HUES48 (cell line): ENCODE results near the gene EBPL.
A peak's percentile ranks its signal among the peaks of the same experiment; 100 is the strongest.

Source experiments
- H3K27ac ChIP-seq: one replicate; pipeline ENCODE4 v1.7.0; 2013; ENCODE audit warnings: low read depth, low read length, inconsistent platforms
- H3K27me3 ChIP-seq: 2 replicates; pipeline ENCODE4 v1.6.1; 2013; ENCODE audit warnings: mild to moderate bottlenecking, low read length; ENCODE audit not compliant: control insufficient read depth, insufficient read depth
- H3K36me3 ChIP-seq: 2 replicates; pipeline ENCODE4 v1.6.1; 2013; ENCODE audit warnings: low read length; ENCODE audit not compliant: control insufficient read depth, insufficient read depth
- H3K4me1 ChIP-seq: 2 replicates; pipeline ENCODE4 v1.6.1; 2013; ENCODE audit warnings: mild to moderate bottlenecking, low read length; ENCODE audit not compliant: control insufficient read depth, insufficient read depth
- H3K4me3 ChIP-seq: 2 replicates; pipeline ENCODE4 v1.5.1; 2013; ENCODE audit warnings: mild to moderate bottlenecking, low read depth, low read length
- H3K9ac ChIP-seq: 2 replicates; pipeline ENCODE4 v1.6.1; 2013; ENCODE audit warnings: mild to moderate bottlenecking, low read depth, low read length, moderate library complexity
- H3K9me3 ChIP-seq: 2 replicates; pipeline ENCODE4 v1.6.1; 2013; ENCODE audit warnings: low read length; ENCODE audit not compliant: control insufficient read depth, insufficient read depth

The EBPL gene

GRCh38 chr13:49670828-49671227, 20.5 kb downstream of the EBPL start:
- Histone ChIP-seq H3K27ac (peak overlapping the region; percentile 1), H3K9ac (no peak overlapping the region)

DNA sequence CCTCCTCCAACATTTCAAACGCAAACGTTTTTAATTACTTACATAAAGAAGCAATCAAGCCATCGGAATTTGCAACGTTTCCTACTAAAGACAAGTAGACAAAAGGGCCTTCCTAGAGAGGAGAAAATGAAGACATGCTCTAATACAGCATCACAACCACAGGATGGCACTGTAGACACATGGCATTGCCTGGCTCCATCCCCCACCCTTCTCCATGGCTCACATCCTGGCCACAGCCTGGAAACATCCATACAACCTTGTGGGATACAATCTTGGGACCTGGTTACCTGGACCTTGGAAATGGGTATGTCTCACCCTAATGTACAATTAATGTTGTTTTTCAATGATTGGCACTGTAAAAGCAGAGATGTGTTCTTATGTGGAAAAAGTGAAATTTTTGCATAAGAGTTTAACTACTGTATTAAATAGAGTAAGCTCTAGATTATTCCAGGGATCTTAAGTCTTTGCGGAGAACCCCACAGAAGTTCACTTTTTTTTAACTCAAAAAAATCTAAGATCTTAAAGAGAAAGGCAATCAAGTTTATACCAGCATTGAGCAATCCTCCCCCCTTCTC, 21.5 kb downstream of the EBPL start:
- H3K27me3 ChIP-seq: no peaks in the 10 kb centered on the region
- no peak overlapping the region for H3K27ac ChIP-seq
- peaks cover 13% of the 10 kb centered on the region; the same call in 1 of the 2 replicates for H3K4me1 ChIP-seq
- no peaks in the 10 kb centered on the region for H3K9me3 ChIP-seq
- peaks cover 26% of the 10 kb centered on the region for H3K36me3 ChIP-seq
- no peak overlapping the region for H3K4me3 ChIP-seq
- H3K9ac ChIP-seq: no peak overlapping the region

More at GRCh38 chr13:49670828-49671227, 20.5 kb downstream of the EBPL start:
- Histone ChIP-seq H3K27me3 (no peaks in the 10 kb centered on the region), H3K4me3 (no peak overlapping the region), H3K9me3 (no peaks in the 10 kb centered on the region), H3K4me1 (peaks cover 13% of the 10 kb centered on the region; the same call in 1 of the 2 replicates), H3K36me3 (peaks cover 28% of the 10 kb centered on the region)

DNA sequence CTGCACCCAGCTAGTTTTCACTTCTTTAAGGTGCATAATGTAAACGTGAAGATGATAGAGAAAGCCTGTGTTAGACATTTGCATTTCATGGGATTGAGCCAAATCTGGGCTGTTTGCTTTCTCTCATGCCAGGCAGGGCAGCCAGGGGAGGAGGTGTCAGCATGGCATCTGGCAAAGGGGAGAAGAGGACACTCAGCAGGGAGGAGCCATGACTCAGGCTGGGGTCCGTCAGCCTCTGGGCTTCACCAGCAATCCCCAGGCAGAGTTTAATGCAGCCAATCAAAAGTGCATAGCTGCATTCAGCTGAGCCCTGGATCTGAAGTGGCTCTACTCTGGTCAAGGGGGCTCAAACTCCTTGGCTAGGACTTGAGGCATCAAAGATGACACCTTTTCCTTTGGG, 23.5 kb downstream of the EBPL start:
- H3K27ac ChIP-seq: no peak overlapping the region
- peaks cover 33% of the 10 kb centered on the region for H3K36me3 ChIP-seq
- no peaks in the 10 kb centered on the region for H3K27me3 ChIP-seq
- peaks cover 13% of the 10 kb centered on the region; the same call in 1 of the 2 replicates for H3K4me1 ChIP-seq
- no peaks in the 10 kb centered on the region for H3K9me3 ChIP-seq
- no peak overlapping the region for H3K4me3 ChIP-seq
- H3K9ac ChIP-seq: no peak overlapping the region

GRCh38 chr13:49664606-49665005, 26.7 kb downstream of the EBPL start:
- Histone ChIP-seq H3K9ac (no peak overlapping the region), H3K36me3 (peaks cover 63% of the 10 kb centered on the region), H3K27me3 (no peaks in the 10 kb centered on the region), H3K4me1 (no peaks in the 10 kb centered on the region), H3K9me3 (no peaks in the 10 kb centered on the region), H3K27ac (peak overlapping the region; percentile 11), H3K4me3 (no peak overlapping the region)

GRCh38 chr13:49657241-49657641, 34.0 kb downstream of the EBPL start:
- Histone ChIP-seq H3K9ac (no peak overlapping the region), H3K27ac (no peak overlapping the region), H3K36me3 (peaks cover 29% of the 10 kb centered on the region), H3K4me3 (no peak overlapping the region), H3K27me3 (no peaks in the 10 kb centered on the region), H3K4me1 (no peaks in the 10 kb centered on the region), H3K9me3 (no peaks in the 10 kb centered on the region)

DNA sequence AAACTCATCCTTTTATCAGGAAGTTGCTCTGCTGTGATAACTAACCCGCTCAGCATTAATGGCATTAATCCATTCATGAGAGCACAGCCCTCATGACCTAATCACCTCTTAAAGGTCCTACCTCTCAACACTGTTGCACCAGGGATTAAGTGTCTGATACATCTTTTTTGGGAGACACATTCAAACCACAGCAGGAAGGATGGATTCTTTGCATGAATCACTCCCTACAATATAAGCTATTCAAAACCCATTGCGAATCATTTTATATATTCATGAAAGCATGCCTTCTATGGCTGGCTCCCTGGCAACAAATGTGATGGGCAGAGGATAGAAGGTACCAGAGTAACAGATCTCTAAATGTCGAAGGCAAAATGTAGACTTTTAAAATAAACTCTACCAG, 35.4 kb downstream of the EBPL start:
- Histone ChIP-seq H3K27ac (no peak overlapping the region), H3K36me3 (peaks cover 17% of the 10 kb centered on the region), H3K4me3 (no peak overlapping the region), H3K4me1 (no peaks in the 10 kb centered on the region), H3K27me3 (no peaks in the 10 kb centered on the region), H3K9me3 (no peaks in the 10 kb centered on the region), H3K9ac (no peak overlapping the region)

- Histone ChIP-seq H3K4me1 (no peaks in the 10 kb centered on the region), H3K9me3 (no peaks in the 10 kb centered on the region), H3K36me3 (peaks cover 3% of the 10 kb centered on the region; the same call in 1 of the 2 replicates), H3K4me3 (no peak overlapping the region), H3K27me3 (no peaks in the 10 kb centered on the region), H3K27ac (no peak overlapping the region), H3K9ac (no peak overlapping the region)
Observed at GRCh38 chr13:49654011-49654410, 37.3 kb downstream of the EBPL start.

GRCh38 chr13:49653478-49653877, 37.8 kb downstream of the EBPL start:
- Histone ChIP-seq H3K9me3 (no peaks in the 10 kb centered on the region), H3K27ac (no peak overlapping the region), H3K27me3 (no peaks in the 10 kb centered on the region), H3K36me3 (peaks cover 3% of the 10 kb centered on the region; the same call in 1 of the 2 replicates), H3K4me3 (no peak overlapping the region), H3K9ac (no peak overlapping the region), H3K4me1 (no peaks in the 10 kb centered on the region)

DNA sequence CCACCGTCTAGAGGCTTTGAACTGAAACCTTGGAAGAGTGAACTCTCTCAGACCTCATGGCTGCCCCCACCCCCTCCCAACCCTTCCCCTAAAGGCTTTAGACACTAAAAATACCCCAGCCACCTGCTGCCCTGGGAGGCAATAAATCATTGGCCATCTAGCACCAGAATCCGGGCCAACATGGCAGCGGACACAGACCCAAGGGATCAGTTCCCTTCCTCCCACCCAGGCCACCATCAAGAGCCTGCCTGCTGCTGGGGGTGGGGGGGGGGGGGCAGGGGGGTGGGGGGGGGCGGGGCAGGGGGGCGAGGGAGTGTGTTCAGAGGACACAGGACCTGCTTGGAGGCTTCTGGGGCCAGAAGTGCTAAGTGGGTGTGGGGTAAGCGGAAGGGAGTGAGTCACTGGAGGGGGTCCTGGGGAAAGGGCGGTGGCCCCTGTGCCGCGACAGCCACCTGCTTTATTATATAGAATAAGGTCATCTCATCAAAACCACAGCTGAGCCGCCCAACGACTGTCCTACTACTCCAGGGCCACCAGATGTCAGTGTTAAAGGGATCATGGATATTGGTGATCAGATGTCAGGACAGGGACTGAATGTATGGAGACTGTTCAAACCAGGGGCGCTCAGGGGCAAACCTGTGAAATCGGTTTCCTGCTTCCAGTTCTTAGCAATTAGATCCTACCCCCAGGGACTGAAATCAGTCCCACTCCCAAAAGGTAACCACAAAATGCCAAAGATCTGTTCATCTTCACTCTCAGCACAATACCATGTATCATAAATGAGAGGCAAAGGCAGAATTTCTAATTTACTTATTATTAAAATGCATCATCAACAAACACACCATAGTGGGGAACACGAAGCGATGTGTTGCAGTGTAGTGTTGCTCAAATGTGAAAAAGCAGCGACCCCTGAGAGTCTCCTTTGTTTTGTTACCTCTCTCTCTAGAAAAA, 38.7 kb downstream of the EBPL start:
- H3K4me1 ChIP-seq: no peaks in the 10 kb centered on the region
- H3K27me3 ChIP-seq: no peaks in the 10 kb centered on the region
- H3K9ac ChIP-seq: no peak overlapping the region
- H3K27ac ChIP-seq: no peak overlapping the region
- H3K4me3 ChIP-seq: no peak overlapping the region
- H3K9me3 ChIP-seq: no peaks in the 10 kb centered on the region
- no peaks in the 10 kb centered on the region for H3K36me3 ChIP-seq

GRCh38 chr13:49651570-49652354, 39.5 kb downstream of the EBPL start:
- Histone ChIP-seq H3K36me3 (no peaks in the 10 kb centered on the region), H3K9ac (no peak overlapping the region), H3K4me3 (no peak overlapping the region), H3K27me3 (no peaks in the 10 kb centered on the region), H3K4me1 (no peaks in the 10 kb centered on the region), H3K9me3 (no peaks in the 10 kb centered on the region), H3K27ac (no peak overlapping the region)
